Muscle layer of duodenum (tissue), 2 donors: ENCODE results near the gene ADGRL4.
"Not testable (repeated sequence)": the region's sequence is repeated elsewhere in the genome, so short reads cannot be mapped to it uniquely, and the experiment has no call there.

Experiments used
- H3K27ac ChIP-seq: one replicate; pipeline ENCODE4 v1.7.0; 2013; ENCODE audit warnings: mild to moderate bottlenecking, low read length
- H3K27me3 ChIP-seq: one replicate; pipeline ENCODE4 v1.7.0; 2013; ENCODE audit warnings: low read depth, mild to moderate bottlenecking, control low read depth, low read length
- H3K36me3 ChIP-seq, 2 donors: one replicate each; pipeline ENCODE4 v1.7.0; 2013; ENCODE audit warnings: low read length in 2 of 2, control low read depth in 1 of 2, mild to moderate bottlenecking in 1 of 2; ENCODE audit not compliant: insufficient read depth in 2 of 2, control insufficient read depth in 1 of 2
- H3K4me1 ChIP-seq, 2 donors: one replicate each; pipeline ENCODE4 v1.7.0; 2013; ENCODE audit warnings: low read length in 2 of 2, mild to moderate bottlenecking in 2 of 2, control low read depth in 1 of 2, moderate library complexity in 1 of 2; ENCODE audit not compliant: insufficient read depth in 2 of 2, control insufficient read depth in 1 of 2
- H3K4me3 ChIP-seq, 2 donors: one replicate each; pipeline ENCODE4 v1.7.0; 2013; ENCODE audit warnings: low read length in 2 of 2, low read depth in 1 of 2, mild to moderate bottlenecking in 1 of 2
- H3K9me3 ChIP-seq, 2 donors: one replicate each; pipeline ENCODE4 v1.7.0; 2013; ENCODE audit warnings: low read length in 2 of 2, control low read depth in 1 of 2, mild to moderate bottlenecking in 1 of 2; ENCODE audit not compliant: control insufficient read depth in 1 of 2
- donor health status: healthy.

ADGRL4 gene

DNA sequence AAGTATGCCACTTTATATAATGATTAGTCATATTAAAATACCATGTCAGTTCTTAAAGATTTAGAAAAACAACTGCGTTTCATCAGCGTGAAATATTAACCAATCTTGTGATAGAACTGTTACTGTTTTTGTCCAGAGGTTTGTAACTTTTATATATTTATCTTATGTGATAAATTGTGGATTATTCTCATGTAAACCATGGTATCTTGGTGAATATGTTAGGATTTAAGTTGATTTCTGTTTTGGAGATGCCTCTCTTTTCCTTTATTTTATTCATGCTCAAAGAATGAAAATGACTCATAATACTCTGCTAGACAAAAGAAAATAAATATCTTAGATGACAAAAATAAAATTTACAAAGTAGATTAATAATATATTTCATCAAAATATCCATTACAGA, 88.4 kb downstream of the ADGRL4 start:
- H3K36me3 ChIP-seq, result no peaks in the 10 kb centered on the region
- H3K9me3 ChIP-seq, result no peaks in the 10 kb centered on the region
- H3K4me1 ChIP-seq, result no peaks in the 10 kb centered on the region
- H3K27ac ChIP-seq, result no peak overlapping the region
- no peaks in the 10 kb centered on the region for H3K27me3 ChIP-seq
- no peak overlapping the region for H3K4me3 ChIP-seq

- no peaks in the 10 kb centered on the region for H3K9me3 ChIP-seq
Measured at GRCh38 chr1:78916986-78917385, 89.5 kb downstream of the ADGRL4 start.

GRCh38 chr1:78913950-78914349, 92.6 kb downstream of the ADGRL4 start:
- H3K9me3 ChIP-seq, result no peaks in the 10 kb centered on the region
- no peaks in the 10 kb centered on the region for H3K27me3 ChIP-seq
- H3K27ac ChIP-seq, result no peak overlapping the region
- H3K4me3 ChIP-seq, result no peak overlapping the region
- H3K36me3 ChIP-seq, result no peaks in the 10 kb centered on the region
- H3K4me1 ChIP-seq, result no peaks in the 10 kb centered on the region

More at GRCh38 chr1:78916986-78917385, 89.5 kb downstream of the ADGRL4 start:
- no peak overlapping the region for H3K27ac ChIP-seq
- no peaks in the 10 kb centered on the region for H3K27me3 ChIP-seq
- no peaks in the 10 kb centered on the region for H3K4me1 ChIP-seq
- H3K4me3 ChIP-seq, result no peak overlapping the region
- H3K36me3 ChIP-seq, result no peaks in the 10 kb centered on the region

DNA sequence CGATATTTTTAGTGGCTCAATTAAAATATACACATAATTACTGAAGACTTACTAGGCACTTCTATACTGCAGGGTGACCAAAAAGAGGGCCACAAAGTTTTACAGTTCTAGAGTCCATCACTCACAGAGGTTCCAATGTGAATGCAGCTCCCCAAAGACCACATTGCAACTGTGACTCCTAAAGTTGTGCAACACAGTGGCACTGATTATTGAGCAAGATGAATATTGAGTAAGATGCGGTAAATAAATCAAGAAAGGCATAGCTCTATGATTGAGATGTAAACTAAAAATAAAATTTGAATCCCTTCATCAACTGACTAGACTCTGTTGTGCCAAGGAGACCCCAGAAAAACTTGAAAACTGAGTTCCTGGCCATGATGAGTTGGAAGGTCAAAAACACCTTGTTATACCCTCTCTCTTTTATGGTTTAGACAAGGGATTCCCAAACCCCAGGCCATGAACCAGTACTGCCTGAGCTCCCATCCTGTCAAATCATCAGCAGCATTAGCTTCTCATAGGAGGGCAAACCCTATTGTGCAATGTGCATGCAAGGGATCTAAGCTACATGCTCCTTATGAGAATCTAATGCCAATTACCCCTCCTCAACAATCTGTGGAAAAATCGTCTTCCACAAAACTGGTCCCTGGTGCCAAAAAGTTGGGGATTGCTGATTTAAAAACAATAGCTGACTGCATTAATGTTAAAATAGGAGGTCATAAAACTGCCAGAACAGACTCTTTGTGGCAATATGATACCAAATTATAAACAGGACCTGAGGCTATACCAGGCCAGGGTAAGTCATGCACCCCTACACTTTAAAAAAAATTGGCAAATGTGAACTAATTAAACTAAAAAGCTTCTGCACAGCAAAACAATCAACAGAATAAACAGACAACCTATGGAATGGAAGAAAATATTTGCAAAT, 94.3 kb downstream of the ADGRL4 start:
- Histone ChIP-seq H3K4me1 (no peaks in the 10 kb centered on the region), H3K36me3 (no peaks in the 10 kb centered on the region), H3K27me3 (no peaks in the 10 kb centered on the region), H3K4me3 (no peak overlapping the region), H3K27ac (no peak overlapping the region), H3K9me3 (no peaks in the 10 kb centered on the region)

- H3K36me3 ChIP-seq, result no peaks in the 10 kb centered on the region
- no peaks in the 10 kb centered on the region for H3K4me1 ChIP-seq
- no peaks in the 10 kb centered on the region for H3K9me3 ChIP-seq
- no peak overlapping the region for H3K4me3 ChIP-seq
- H3K27ac ChIP-seq, result no peak overlapping the region
- H3K27me3 ChIP-seq, result no peaks in the 10 kb centered on the region
Measured at GRCh38 chr1:78902641-78903040, 103.9 kb downstream of the ADGRL4 start.

DNA sequence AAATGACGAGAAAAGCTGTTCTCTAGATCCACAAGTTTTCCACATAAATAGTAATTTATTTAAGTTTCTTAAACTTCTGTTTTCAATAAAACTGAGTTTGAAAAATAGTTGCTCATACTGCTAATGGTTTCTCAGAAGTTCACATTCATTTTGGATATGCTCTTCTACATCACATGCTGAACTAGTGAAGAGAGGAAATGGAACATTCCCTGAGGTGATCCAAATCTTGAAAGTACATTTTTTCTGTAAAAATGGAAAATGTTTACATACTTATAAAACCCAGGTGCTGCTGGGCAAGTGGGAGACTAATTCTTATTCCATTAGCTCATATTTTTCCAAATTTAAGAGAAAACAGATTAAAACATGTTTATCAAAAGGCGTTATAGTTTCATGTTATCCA, 111.7 kb downstream of the ADGRL4 start:
- Histone ChIP-seq H3K36me3 (no peaks in the 10 kb centered on the region), H3K27ac (no peak overlapping the region), H3K4me1 (no peaks in the 10 kb centered on the region), H3K9me3 (no peaks in the 10 kb centered on the region), H3K27me3 (no peaks in the 10 kb centered on the region), H3K4me3 (no peak overlapping the region)

DNA sequence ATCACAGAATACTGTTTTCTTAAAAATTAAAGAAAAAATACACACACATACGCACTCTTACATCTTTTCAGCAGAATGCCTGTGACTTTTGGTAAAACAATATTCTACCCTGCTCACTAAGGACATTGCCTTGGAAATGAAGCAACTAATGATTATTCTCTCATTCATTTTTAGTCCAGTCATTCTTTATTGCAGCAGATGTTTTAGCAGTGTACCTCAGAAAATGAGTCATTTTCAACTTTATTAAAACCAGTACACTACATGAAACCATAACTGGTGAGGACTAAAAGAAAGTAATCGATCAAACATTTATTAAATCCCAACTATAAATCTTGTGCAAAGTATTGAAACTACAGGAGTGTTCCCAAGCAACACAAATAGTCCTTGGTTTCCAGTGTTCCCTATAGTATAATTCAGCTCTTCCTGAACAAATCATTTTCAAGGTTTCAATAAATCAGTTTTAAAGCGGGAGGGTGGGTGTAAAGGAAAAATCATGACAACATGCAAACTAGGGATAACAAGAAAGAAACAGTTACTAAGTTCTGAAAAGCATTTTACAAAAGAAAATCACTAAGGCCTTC, 114.2 kb downstream of the ADGRL4 start:
- no peak overlapping the region for H3K27ac ChIP-seq

DNA sequence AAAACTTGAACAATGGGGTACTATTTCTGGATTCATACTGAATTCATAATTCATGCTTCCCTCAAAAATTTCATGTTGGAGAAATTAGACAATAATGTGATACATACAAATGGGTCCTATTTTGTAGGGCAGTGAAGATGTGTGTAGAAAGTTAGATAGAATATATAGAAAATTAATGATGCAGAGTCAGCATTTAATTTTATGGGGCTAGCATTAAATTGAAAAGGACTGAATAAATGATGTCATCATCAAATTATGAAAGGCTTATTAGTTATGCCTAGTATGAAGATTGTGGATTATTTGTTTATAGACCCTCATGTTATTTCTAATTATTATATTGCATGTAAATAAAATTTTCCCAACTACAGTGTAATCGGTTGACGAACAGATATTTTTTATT, 119.1 kb downstream of the ADGRL4 start:
- Histone ChIP-seq H3K4me3 (no peak overlapping the region), H3K4me1 (no peaks in the 10 kb centered on the region), H3K36me3 (no peaks in the 10 kb centered on the region), H3K27me3 (no peaks in the 10 kb centered on the region), H3K9me3 (no peaks in the 10 kb centered on the region), H3K27ac (no peak overlapping the region)

More for the DNA sequence above, 114.2 kb downstream of the ADGRL4 start:
- H3K4me1 ChIP-seq, result no peaks in the 10 kb centered on the region
- no peaks in the 10 kb centered on the region for H3K27me3 ChIP-seq
- no peaks in the 10 kb centered on the region for H3K9me3 ChIP-seq
- H3K4me3 ChIP-seq, result no peak overlapping the region
- no peaks in the 10 kb centered on the region for H3K36me3 ChIP-seq

- no peaks in the 10 kb centered on the region for H3K27me3 ChIP-seq
- H3K9me3 ChIP-seq, result no peaks in the 10 kb centered on the region
- no peaks in the 10 kb centered on the region for H3K36me3 ChIP-seq
- no peak overlapping the region for H3K4me3 ChIP-seq
- no peaks in the 10 kb centered on the region for H3K4me1 ChIP-seq
- H3K27ac ChIP-seq, result no peak overlapping the region
Measured at GRCh38 chr1:78884685-78885452, 121.7 kb downstream of the ADGRL4 start.

DNA sequence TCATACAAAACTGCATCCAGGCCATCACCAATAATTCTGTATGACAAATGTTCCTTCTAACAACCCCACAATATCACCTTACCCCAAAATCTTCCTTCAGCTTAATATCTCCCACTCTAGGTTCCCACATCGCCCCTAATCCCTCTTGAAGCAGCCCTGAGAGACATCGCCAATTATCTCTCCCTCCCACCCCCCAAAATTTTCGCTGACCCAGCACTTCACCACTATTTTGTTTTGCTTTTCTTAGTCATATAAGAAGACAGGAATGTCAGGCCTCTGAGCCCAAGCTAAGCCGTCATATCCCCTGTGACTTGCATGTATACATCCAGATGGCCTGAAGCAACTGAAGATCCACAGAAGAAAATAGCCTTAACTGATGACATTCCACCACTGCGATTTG, 126.3 kb downstream of the ADGRL4 start:
- no peaks in the 10 kb centered on the region for H3K9me3 ChIP-seq
- H3K27me3 ChIP-seq, result no peaks in the 10 kb centered on the region
- H3K27ac ChIP-seq, result no peak overlapping the region
- H3K4me1 ChIP-seq, result no peaks in the 10 kb centered on the region
- H3K4me3 ChIP-seq, result no peak overlapping the region
- H3K36me3 ChIP-seq, result no peaks in the 10 kb centered on the region

- H3K36me3 ChIP-seq, H3K27ac ChIP-seq, H3K27me3 ChIP-seq, H3K4me3 ChIP-seq, H3K9me3 ChIP-seq, H3K4me1 ChIP-seq: not testable (repeated sequence)
Measured at GRCh38 chr1:78875986-78876385, 130.5 kb downstream of the ADGRL4 start.
